ENCODE measurements around the gene RASSF4.

Gene RASSF4, protein sequence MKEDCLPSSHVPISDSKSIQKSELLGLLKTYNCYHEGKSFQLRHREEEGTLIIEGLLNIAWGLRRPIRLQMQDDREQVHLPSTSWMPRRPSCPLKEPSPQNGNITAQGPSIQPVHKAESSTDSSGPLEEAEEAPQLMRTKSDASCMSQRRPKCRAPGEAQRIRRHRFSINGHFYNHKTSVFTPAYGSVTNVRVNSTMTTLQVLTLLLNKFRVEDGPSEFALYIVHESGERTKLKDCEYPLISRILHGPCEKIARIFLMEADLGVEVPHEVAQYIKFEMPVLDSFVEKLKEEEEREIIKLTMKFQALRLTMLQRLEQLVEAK

DNA sequence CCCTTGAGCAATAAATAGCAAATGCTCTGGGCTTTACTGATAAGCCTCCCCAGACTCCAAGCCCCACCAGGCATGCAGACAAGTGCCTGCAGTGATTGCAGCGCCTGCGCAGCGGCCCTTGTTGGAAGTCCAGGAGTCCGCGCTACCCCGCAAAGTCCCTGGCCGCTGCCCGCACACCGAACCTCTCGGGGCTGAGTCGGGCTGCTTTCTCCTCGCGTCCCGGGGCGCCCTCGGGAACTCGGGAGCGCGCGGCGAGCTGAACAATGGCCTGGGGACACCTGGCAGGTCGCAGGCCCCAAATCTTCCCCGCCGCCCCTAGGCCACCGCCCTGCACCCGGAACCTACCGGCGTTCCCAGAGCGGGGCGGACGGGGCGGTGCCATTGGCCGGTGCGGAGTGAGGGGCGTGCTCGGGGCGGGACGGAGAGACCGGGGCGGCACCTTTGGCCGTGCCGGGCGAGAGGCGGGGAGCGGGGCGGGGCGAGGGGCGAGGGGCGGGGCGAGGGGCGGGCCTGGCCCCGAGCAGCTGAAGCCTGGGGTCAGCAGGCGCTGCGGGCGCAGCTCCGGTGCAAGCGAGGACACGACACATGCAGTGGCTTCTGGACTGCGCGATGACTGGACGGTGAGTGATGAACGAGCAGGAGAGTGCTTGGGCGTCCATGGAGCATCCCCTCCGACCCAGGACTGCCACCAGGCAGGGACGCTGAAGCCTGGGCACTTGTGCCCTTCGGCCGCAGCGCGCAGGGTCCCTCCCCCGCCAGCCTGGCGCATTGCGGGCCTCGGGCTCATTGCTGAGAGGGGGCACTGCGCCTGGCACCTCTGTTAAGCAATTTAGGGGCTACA lies at the start of gene RASSF4:
RASSF4 (plus strand) TSS at position 556 of the 841 bp plus-strand sequence. CDS start 10,401 bp downstream, outside the sequence.
- DNase-seq = peak; percentile 92

DNA sequence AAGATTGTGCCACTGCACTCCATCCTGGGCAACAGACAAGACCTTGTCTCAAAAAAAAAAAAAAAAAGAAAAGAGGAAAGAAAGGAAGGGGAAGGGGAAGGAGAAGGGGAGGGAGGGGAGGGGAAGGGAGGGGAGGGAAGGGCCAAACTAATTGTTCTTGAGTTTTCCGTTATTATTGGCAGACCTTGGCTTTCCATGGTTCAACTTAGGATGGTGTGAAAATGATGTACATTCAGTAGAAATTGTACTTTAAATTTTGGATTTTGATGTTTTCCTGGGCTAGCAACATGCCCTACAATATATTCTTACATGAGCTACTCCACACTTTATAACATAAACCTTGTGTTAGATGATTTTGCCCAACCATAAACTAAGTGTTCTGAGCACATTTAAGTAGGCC lies 49.7 kb upstream of the RASSF4 start:
- no peak for DNase-seq

- no peak for DNase-seq
Measured at GRCh38 chr10:44910602-44911001, 49.0 kb upstream of the RASSF4 start.

DNA sequence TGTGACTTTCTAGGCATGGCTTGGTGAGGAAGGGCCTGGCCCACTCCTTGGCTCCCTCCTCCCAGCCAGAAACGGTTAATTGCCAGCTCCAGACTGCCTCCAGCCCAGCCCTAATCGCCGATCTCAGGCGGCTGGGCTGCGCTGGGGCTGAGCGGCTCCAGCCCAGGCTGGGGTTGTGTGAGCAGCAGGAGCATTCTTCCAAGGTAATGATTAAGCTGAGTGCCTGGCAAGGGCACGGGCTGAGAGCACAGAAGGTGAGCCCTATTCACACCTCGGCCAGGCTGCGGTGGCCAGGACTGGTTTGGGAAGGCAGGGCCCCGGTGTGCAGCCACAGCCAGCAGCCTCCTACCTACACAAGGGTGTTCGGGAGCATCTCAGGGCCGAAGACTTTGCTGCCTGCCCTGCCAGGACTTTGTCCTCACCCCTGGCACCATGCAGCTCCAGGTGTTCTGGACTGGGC lies 48.5 kb upstream of the RASSF4 start, which contains the start of gene TMEM72:
TMEM72 (plus strand) TSS at position 257 of the 460 bp plus-strand sequence; CDS start at position 433, 176 bp downstream.
- DNase-seq = no peak

- no peak for DNase-seq
Measured at GRCh38 chr10:44911951-44912350, 47.7 kb upstream of the RASSF4 start.

- peak; percentile 19 for DNase-seq
Measured at GRCh38 chr10:44913350-44914081, 46.1 kb upstream of the RASSF4 start.

GRCh38 chr10:44914891-44915290 lies 44.7 kb upstream of the RASSF4 start:
- no peak for DNase-seq

DNA sequence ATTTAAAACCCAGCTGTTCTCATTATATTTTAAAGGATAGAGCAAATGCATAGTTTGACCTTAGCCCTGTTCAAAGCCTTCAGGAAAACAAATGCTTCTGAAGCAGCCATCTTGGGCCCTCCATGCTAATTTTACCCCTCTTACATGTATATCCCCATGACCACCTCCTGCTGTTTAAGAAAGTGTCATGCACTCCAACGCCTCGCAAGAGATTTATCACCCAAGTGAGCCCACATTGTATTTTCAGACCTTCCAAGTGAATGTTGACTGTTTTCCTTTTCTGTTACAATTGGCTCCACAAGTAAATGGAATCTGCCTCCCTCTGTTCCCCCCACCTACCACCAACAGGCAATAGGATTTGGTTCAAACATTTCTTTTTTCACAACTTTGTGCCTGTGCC lies 43.2 kb upstream of the RASSF4 start:
- DNase-seq = no peak

- DNase-seq = no peak
Measured at GRCh38 chr10:44917848-44918247, 41.8 kb upstream of the RASSF4 start.

- DNase-seq = no peak
Measured at GRCh38 chr10:44920252-44920651, 39.4 kb upstream of the RASSF4 start.

GRCh38 chr10:44921061-44921460 lies 38.5 kb upstream of the RASSF4 start:
- DNase-seq = no peak

GRCh38 chr10:44921506-44921905 lies 38.1 kb upstream of the RASSF4 start:
- no peak for DNase-seq

DNA sequence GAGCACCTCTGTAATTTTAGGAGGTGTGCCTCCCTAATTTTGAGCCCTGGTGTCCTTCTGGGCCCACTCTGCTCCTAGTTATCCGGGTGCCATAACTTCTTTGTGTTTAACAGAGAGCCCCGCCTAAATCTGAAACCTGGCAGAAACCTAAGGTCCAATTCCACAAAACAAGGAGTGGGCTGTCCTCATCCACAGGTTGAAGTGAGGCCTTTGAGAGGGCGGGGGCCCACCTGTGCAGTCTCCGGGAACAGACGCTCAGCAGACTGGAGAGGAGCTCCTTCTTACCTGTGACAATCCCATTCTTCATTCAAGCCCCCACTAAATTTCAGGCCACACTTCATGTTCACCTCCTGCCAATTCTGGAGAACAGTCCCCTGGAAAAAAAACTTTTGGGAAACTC lies 37.6 kb upstream of the RASSF4 start:
- DNase-seq = no peak

DNA sequence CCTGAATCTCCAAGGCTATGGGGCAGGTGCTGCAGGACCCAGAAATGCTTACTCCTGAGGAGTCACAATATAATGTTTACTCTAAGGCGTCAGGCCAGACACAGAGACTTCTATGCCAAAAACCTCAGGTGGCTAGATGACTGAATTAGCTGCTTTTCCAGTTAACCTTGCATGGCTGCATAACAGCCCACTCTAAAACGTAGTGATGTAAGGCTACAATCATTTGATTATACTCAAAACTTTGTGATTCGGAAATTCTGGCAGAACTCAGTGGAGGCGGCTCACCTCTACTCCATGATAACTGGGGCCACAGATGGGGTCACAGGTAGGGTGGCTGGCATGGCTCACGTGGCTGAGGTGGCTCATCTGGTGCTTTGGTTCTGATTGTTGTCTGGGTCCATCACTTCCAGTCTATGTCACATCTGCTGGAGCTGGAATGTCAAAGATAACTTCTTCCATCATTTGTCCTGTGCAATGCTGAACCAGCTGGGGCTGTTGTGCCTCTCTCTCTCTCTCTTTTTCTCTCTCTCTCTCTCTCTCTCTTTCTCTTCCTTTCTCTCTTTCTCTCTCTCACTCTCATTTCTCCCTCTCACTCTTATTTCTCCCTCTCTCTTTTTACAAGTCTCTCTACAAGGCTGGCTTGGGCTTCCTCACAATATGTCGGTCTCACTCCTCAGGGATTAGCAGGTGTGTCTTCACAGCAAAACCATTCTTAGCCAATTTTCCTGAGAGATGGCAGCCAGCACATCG lies 36.6 kb upstream of the RASSF4 start:
- no peak for DNase-seq

GRCh38 chr10:44923611-44924010 lies 36.0 kb upstream of the RASSF4 start:
- no peak for DNase-seq

- DNase-seq = no peak
Measured at GRCh38 chr10:44924261-44925040, 35.2 kb upstream of the RASSF4 start.

- DNase-seq = no peak
Measured at GRCh38 chr10:44925224-44925623, 34.4 kb upstream of the RASSF4 start.

- DNase-seq = no peak
Measured at GRCh38 chr10:44925811-44926750, 33.5 kb upstream of the RASSF4 start.

DNA sequence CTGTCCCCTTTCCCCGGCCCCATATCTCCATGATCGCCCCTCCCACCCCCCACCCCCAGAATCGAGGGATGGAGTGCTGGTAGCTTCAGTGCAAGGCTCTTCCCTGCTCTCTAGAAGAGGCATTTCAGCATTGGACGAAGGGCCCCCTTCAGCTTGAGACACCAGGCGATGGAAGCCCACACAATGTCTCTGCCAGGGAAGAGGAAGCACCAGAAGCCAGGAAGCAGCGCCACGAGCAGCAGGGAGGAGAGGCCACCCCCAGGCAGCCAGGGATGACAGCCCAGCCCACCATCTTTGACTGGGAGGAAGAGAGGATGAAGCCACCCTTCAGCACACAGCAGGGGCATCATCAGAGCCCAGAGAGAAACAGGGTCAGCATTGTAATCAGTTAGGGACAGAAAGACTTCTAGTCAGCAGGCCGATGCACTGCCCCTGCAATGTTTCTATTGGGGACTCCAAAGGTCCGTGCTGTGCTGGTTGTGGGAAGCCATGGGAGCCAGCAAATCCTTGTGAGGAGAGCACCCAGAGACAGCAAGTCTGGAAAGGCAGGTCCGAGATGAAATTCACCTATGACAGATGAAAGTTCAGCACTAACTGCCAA lies 32.8 kb upstream of the RASSF4 start:
- no peak for DNase-seq

GRCh38 chr10:44927352-44927751 lies 32.2 kb upstream of the RASSF4 start:
- DNase-seq = no peak
